ELF-1 (cell line): Measurements from ENCODE around the gene CHCHD4.

ENCODE experiments used
- DNase-seq: peaks from one replicate; pipeline ENCODE4 v3.0.0-alpha.2; 2016; ENCODE audit warnings: low read depth, low spot score

CHCHD4 gene

DNA sequence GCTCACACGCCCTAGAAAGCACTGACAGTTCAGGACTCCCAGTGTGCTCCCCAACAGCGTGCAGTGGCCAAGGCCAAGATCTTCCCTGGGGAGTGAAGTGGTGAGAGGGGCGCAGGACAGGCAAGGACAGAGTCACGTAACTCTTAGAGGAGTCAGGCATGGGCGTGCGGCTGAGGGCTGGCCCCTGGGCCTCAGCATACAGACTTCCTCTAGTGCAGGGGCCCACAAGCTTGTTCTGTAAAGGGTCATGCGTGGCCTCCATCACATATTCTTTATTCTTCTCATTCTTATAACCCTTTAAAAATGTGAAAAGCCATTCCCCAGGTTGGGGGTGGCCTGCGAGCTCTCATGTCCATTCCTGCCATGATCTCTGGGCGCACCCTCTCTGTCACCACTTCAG lies 25.4 kb upstream of the CHCHD4 start:
- DNase-seq = no peak

- DNase-seq = peak; percentile 83
Observed at GRCh38 chr3:14148041-14148985, 23.6 kb upstream of the CHCHD4 start.

- no peak for DNase-seq
Observed at GRCh38 chr3:14147617-14148016, 22.9 kb upstream of the CHCHD4 start.

DNA sequence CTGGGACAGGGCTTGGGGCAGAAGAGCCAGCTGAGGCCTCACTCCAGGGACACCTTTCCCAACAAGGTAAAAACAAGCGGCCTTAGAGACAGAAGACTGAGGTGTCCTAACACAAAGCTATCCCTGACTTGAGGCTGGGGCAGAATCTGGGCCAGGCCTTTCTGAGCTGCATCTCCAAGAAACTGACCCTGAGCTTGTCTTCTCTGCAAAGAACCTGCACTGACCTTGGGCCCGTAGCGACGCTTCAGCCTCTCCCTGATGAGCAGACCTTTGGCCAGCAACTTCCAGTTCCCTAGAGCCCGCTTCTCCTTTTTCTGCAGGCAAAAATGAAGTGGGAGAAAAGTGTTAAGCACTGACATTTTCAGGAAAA lies 22.4 kb upstream of the CHCHD4 start:
- DNase-seq = no peak

- DNase-seq = no peak
Observed at GRCh38 chr3:14146381-14147065, 21.9 kb upstream of the CHCHD4 start.

DNA sequence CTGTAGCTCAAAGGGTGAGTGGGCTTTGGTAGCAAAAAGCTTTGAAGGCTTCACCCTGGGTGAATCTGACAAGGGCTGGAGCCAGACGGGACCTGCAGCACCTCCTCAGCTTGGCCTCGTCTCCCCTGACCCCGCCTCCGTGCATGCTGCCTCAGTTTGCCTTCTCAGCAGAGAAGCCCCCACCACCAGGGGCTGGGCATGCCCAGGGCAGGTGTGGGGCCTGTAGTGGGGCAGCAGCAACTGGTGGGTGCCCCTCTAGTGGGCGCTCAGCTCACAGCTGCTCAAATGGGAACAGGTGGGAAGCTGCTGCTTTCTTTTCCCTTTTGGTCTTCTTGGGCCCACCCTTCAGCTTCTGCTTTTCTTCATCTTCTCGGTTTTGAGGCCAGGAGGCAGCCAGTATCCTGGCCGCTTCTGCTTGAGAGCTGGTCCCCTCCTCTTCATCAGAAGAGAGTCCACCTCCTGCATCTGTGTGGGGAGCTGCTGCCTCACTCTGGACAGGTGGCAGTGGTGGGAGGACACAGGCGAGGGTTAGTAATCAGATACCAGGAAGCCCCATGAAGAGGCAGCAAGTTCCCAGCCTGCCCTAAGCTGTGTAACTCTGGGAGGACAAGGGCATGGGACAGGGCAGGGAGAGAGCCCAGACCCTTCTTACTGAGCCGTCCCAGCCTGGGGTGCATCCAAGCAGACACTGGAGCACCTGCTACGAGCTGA lies 21.2 kb upstream of the CHCHD4 start:
- no peak for DNase-seq

DNA sequence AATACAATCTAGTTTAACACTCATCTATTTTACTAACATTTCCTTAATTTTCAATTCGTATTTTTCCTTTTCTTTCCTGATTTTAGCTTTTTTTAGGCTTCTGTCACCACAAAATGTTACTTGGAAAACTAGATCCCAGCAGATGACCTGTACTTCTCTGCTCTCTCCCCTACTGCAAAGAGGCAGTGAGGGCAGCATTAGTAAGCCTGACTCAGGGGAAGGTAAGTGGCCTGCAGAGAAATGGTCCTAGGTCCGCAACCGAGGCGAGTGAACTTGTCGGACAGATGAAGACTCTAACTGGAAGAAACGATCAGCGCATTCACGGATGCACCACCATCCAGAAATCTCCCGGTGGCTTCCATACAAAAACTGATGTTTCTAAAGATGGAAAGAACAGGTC lies 20.6 kb upstream of the CHCHD4 start:
- no peak for DNase-seq

DNA sequence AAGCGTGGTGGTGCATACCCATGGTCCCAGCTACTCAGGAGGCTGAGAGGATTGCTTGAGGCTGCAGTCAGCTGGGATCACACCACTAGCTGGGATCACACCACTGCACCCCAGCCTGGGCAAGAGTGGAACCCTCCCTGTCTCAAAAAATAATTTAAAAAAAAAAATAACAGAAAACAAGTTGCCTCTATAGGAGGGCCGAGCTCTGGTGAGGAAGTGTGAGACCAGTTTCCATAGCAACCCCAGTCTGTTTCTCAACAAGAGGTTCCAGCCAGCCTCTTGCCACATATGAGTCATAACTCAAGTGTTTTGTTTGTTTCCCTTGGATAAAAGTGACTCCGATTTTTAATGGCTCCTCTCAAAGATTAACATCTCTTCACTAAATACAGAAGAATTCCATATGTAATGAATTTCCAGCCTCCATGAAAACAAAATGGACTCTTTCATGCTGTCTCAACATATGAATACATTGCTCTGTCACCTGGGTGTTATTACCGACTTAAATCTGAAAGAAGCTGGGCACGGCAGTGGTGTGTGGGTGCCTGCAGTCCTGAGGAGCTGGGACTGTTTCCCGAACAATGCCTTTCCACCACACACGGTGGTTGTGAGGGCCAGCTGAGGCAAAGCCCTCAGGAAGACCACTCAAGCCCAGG lies 19.9 kb upstream of the CHCHD4 start:
- peak; percentile 79 for DNase-seq

DNA sequence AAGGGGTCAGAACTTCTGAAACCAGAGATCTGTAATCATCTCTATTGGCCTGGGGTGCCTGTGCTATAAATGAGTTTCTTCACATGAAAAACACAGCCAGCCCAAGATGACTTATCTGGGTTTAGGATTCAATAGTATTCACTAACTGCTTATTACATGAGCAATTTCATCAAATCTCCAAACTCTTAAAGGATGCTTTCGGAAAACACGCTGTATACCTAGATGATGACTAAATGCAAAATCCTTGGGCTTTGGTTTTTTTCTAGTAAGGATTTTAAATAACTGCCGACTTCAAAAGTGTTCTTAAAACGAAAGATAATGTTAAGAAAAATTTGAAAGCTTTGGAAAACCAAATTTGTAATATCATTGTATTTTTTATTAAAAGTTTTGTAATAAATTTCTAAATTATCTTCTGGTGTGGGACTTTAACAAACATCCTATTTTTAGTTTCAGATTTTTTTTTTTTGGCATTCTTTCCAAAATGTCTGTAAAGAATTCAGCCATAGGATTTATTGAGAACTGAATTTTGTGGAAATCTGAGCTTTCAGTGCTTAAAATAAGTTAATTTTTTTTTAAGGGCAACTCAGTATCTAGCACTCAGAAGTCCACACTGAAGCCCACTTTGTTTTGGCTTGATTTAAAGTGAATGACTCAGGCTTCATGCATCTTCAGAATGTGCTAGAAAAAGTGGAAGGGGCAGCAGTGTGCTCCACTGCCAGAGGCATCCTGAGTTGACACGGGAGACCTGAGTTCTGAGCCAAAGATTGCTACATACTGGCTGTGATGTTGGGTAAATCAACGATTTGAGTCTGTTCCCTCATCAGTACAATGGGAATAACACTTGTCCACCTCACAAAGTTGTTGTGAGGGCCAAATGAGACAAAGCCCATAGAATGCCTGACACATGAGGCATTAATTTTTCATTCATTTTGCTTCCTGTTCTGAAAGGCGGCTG lies 18.9 kb upstream of the CHCHD4 start:
- DNase-seq = peak; percentile 67

- no peak for DNase-seq
Observed at GRCh38 chr3:14142567-14143270, 18.0 kb upstream of the CHCHD4 start.

DNA sequence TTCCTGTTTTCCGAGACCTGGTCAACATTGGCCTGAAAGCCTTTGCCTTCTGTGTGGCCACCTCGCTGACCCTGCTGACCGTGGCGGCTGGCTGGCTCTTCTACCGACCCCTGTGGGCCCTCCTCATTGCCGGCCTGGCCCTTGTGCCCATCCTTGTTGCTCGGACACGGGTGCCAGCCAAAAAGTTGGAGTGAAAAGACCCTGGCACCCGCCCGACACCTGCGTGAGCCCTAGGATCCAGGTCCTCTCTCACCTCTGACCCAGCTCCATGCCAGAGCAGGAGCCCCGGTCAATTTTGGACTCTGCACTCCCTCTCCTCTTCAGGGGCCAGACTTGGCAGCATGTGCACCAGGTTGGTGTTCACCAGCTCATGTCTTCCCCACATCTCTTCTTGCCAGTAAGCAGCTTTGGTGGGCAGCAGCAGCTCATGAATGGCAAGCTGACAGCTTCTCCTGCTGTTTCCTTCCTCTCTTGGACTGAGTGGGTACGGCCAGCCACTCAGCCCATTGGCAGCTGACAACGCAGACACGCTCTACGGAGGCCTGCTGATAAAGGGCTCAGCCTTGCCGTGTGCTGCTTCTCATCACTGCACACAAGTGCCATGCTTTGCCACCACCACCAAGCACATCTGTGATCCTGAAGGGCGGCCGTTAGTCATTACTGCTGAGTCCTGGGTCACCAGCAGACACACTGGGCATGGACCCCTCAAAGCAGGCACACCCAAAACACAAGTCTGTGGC lies 17.1 kb upstream of the CHCHD4 start:
- DNase-seq = no peak

- no peak for DNase-seq
Observed at GRCh38 chr3:14141144-14141543, 16.5 kb upstream of the CHCHD4 start.

DNA sequence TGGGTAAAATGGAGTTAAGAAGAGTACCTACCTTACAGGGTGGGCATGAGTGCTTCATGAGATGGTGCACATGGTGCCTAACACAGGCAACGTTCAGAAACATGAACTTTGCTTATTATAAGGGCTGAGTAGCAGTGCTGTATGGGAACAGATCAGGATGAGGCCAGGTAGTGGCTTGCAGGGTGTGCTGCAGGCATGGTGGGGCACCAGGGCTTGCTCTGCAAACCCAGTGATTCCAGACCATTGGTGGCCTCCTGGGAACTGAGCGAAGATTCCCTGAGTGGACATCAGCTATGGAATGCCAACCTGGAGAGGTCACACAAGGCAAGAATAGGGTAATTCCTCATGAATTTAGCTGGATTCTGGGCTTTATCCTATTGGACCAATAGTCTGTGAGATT lies 16.0 kb upstream of the CHCHD4 start:
- no peak for DNase-seq

GRCh38 chr3:14139771-14140170 lies 15.1 kb upstream of the CHCHD4 start:
- no peak for DNase-seq

DNA sequence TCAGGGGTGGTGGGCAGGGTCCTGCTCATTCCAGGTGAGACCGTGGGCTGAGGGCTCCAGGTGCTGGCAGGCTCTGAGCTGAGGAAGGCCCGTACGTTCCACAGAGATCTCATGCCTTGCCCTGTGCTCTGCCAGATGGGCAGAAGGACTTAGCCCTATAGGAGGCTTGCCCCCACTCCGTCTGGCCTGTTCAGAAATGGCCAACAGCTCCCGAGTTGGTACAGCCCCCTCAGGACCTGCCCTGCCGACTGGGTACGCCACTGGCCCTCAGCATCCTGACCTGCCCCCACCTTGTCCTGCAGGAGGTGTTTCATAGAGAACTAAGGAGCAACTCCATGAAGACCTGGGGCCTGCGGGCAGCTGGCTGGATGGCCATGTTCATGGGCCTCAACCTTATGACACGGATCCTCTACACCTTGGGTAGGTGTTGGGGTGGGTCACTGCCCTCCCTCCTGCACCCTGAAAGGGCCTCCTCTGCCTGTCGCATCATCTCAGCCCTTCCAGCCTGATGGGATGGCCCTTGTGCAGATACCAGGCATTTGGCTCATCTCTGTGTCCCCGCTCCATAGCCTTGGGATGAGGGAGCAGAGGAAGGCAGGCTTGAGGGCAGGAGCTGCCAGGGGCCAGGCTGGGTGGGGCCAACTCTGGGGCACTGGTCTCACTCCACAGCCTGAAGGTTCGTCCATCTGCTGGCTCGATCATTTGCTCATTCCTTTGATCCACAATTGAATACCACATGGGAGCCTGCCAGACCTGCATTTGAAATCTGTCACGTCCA lies 14.4 kb upstream of the CHCHD4 start:
- no peak for DNase-seq

DNA sequence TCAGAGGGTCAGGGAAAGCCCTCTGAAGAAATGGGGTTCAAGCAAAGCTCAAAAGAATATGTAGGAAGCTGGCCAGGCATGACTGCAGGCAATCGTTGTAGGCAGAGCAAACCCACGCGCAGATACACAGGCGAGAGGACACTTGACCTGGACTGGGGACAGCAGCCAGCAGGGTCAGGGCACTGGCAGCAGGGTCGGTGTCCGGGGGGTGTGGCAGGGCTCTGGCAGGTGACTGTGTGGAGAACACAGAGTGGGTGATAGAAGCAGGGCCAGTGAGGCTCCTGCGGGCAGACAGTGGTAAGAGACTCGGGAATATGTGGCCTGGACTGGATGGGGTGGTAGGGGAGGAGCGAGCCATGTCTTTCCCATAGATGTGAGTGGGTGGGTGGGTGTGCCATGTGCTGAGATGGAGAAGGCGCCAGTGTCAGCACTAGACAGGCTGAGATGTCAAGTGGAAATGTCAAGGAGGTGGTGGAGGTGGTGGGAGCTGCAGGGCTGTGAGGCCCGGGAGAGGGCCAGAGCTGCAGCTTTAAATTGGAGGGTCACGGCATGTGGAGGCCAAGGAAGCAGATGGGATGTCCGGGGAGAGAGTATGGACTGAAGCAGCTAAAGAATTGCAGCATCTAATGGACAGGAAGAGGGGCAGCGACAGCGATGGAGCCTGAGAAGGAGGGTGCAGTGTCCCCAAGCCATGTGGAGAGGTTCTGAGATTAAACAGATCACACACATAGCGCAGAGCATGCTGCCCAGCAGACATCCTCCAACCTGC lies 13.6 kb upstream of the CHCHD4 start:
- DNase-seq = no peak

DNA sequence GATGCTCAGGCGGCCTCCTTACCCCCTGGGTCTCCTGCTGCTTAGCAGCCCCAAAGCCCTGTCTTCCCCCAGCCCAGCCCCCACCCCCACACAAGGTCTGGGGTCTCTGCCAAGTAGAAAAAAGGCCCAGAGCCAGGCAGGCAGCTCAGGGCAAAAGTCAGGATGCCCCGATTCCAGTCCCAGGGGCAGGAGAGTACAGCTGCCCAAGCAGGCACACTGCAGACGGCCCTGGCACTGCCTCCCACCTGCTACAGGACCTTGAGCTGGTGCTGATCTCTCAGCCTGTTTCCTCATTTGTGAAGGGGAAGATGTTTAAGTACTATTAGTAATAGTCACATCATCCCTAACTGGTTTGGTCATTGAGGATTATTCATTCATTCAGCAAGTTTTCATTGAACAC lies 12.8 kb upstream of the CHCHD4 start:
- DNase-seq = no peak

- no peak for DNase-seq
Observed at GRCh38 chr3:14137004-14137403, 12.3 kb upstream of the CHCHD4 start.
